Heart right ventricle (tissue), 16 donors: ENCODE results near the gene DAB2IP. TPM values are rescaled to one million over a fixed set of nuclear protein-coding genes. Genes with fewer than 3 reads are reported as not detected.

Experiments
- ATAC-seq, 8 donors: fragments of 200-7000 bp; cut with Tn5 transposase; one replicate each; pipeline ENCODE4 v1.9.1; 2020; ENCODE audit warnings: mild to moderate bottlenecking in 8 of 8, moderate library complexity in 8 of 8, moderate number of reproducible peaks in 1 of 8
- DNase-seq, 2 donors: peaks; one replicate each; pipeline ENCODE4 v3.0.0-alpha.2; 2020
- H3K27ac ChIP-seq, 10 donors: fragments of 200-600 bp; sonication (generic) in 2 of 10; one replicate each; pipeline versions ENCODE4 v1.5.0 to v1.8.0; 2020 to 2022; ENCODE audit warnings: mild to moderate bottlenecking in 3 of 10
- H3K27me3 ChIP-seq, 7 donors: fragments of 200-600 bp; one replicate each; pipeline ENCODE4 v1.8.0; 2021 to 2022; ENCODE audit warnings: mild to moderate bottlenecking in 2 of 7
- H3K36me3 ChIP-seq, 9 donors: fragments of 200-600 bp; sonication (generic) in 1 of 9; one replicate each; pipeline versions ENCODE4 v1.5.0 to v1.8.0; 2020 to 2022; ENCODE audit warnings: mild to moderate bottlenecking in 2 of 9
- H3K4me1 ChIP-seq, 9 donors: fragments of 200-600 bp; sonication (generic) in 1 of 9; one replicate each; pipeline versions ENCODE4 v1.5.0 to v1.8.0; 2020 to 2022; ENCODE audit warnings: mild to moderate bottlenecking in 4 of 9
- H3K4me3 ChIP-seq, 10 donors: fragments of 200-600 bp; sonication (generic) in 2 of 10; one replicate each; pipeline versions ENCODE4 v1.5.0 to v1.8.0; 2020 to 2022; ENCODE audit warnings: mild to moderate bottlenecking in 7 of 10, moderate library complexity in 2 of 10
- H3K9me3 ChIP-seq, 11 donors: fragments of 200-600 bp in 10 of 11; sonication (generic) in 2 of 11; one replicate each; pipeline versions ENCODE4 v1.5.0 to v1.8.0; 2013 to 2022; ENCODE audit warnings: mild to moderate bottlenecking in 2 of 11, control low read depth in 1 of 11, moderate library complexity in 1 of 11
- WGBS, 2 donors: extraction: QIAGEN DNeasy Blood & Tissue Kit; methylation state at CpG; one replicate each; pipeline ENCODE4 v1.1.7; 2013; ENCODE audit warnings: inconsistent platforms in 1 of 2; 5-methylcytosine and 5-hydroxymethylcytosine counted together
- intact Hi-C, 10 donors: fragments of 100-400 bp; cut with DNase I; formaldehyde crosslinking; loops; one replicate each; pipeline versions ENCODE4 v1.11.1 to v1.14.2; 2022
- polyA plus RNA-seq, 2 donors: library from polyadenylated mRNA; stranded (reverse); fragments of 200-250 nt; gene quantifications; one replicate each; pipeline ENCODE4 v1.2.3, GENCODE V29; 2013
- total RNA-seq, 10 donors: library from RNA; stranded (reverse); fragmentation: NEBNext Ultra II Directional in 3 of 10; extraction: Animal tissue kit (Norgen Biotek cat#: 25700) in 3 of 10; gene quantifications; one replicate each; pipeline versions ENCODE4 v1.2.1 to v1.2.4, GENCODE V29; 2021 to 2023
- TF ChIP-seq, protein P1 (sequence below), 9 donors: fragments of 200-600 bp; sonication (generic) in 2 of 9; IDR thresholded peaks; one replicate each; pipeline versions ENCODE4 v1.5.0 to v1.8.0; 2021 to 2022; ENCODE audit warnings: antibody characterized with exemption in 9 of 9, mild to moderate bottlenecking in 5 of 9, moderate library complexity in 1 of 9
- donor health status: Arrhythmogenic right ventricular cardiomyopathy.
- donor health status: ischemic (EF 13 %, LVEDD 7.1; RV severe dilation, severe dysfunction).
- donor health status: healthy with polysubstance abuse.
- donor health status: DM: no; HTN: yes; CAD: no.
- donor health status: DM: no; HTN: no; CAD: no.
- donor health status: ischemic (EF 25% LVEDD 6.9; RV normal size, moderate dysfunction).
- donor health status: ischemic (EF 25% LVEDD 5.7; RV mildly dilated, moderate dysfunction).
- donor health status: healthy.
- donor health status: DM: yes; HTN: yes; CAD: no.
- donor health status: Ischemic cardiomyopathy.
- donor health status: ischemic (EF 35%, LVEDD 5.7; RV mildly dilated, moderate dysfunction).
- donor health status: nonischemic (EF 11% LVEDD 7.7; RV severe dilation, severe dysfunction).
- donor health status: DM: yes; HTN: yes; CAD: no.
- donor health status: PGD.
- donor health status: ischemic (EF 29% LVEDD 5.4; RV normal size, mild dysfunction).
- donor health status: nonischemic (EF 23%, LVEDD 6.1; RV moderate dilation, normal function).

Gene DAB2IP
- total and polyA plus RNA-seq, 12 donors = 18.1 to 71.1 (median 52.8) TPM

DNA sequence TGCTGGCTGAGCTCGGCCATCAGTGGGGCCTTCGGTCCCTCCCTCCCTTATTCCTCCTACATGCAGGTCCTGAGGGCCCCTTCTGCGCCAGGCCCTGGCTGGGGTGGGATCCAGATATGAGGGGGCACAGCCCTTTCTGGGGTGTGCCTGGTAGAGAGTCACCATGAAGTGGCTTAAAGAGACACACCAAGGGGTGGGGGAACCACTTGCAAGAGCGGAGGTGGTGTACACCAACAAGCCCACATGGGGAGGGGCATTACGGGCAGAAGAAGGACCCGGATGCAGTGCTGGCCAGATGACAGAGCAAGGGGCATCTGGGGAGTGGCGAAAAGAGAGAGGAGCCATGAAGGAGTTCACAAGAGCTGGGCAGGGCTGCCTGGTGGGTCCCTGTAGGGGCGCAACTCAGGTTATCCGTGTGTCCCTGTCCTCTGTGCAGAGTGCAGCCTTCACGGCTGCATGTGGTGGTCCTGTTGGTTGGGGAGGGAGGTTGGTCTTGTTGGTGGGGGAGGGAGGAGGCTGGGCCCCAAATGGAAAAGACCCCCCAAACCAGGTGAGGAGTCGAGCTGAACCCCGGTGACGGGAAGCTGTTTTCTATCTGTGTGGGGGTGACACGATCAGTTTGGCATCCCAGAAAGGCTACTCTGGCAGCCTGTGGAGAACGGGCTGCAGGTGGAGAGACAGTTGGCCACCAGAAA, 158.1 kb downstream of the DAB2IP start:
- TF ChIP-seq, protein P1, sequence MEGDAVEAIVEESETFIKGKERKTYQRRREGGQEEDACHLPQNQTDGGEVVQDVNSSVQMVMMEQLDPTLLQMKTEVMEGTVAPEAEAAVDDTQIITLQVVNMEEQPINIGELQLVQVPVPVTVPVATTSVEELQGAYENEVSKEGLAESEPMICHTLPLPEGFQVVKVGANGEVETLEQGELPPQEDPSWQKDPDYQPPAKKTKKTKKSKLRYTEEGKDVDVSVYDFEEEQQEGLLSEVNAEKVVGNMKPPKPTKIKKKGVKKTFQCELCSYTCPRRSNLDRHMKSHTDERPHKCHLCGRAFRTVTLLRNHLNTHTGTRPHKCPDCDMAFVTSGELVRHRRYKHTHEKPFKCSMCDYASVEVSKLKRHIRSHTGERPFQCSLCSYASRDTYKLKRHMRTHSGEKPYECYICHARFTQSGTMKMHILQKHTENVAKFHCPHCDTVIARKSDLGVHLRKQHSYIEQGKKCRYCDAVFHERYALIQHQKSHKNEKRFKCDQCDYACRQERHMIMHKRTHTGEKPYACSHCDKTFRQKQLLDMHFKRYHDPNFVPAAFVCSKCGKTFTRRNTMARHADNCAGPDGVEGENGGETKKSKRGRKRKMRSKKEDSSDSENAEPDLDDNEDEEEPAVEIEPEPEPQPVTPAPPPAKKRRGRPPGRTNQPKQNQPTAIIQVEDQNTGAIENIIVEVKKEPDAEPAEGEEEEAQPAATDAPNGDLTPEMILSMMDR (IDR thresholded peaks at IDR 0.05) = no peak
- H3K9me3 ChIP-seq = peaks cover 0 to 9% (median 0%) of the 10 kb centered on the region in 11 donors
- no peak overlapping the region for H3K27ac ChIP-seq
- no peak for DNase-seq
- intact Hi-C loops = no loop called here
- H3K27me3 ChIP-seq = peaks cover 0 to 3% (median 0%) of the 10 kb centered on the region in 7 donors
- no peaks in the 10 kb centered on the region for H3K4me1 ChIP-seq
- H3K36me3 ChIP-seq = no peaks in the 10 kb centered on the region
- WGBS, 2 donors = 86 to 94% methylated on average over 15 of the region's 15 CpGs
- no peak for ATAC-seq
- H3K4me3 ChIP-seq = no peak overlapping the region

GRCh38 chr9:121810489-121810888, 159.1 kb downstream of the DAB2IP start:
- DNase-seq = no peak
- H3K36me3 ChIP-seq = no peaks in the 10 kb centered on the region
- 85 to 88% methylated on average over 3 of the region's 3 CpGs for WGBS, 2 donors
- peaks cover 0 to 3% (median 0%) of the 10 kb centered on the region in 7 donors for H3K27me3 ChIP-seq
- H3K4me3 ChIP-seq = no peak overlapping the region
- TF ChIP-seq, protein P1 (IDR thresholded peaks at IDR 0.05) = no peak
- ATAC-seq = no peak
- intact Hi-C loops = no loop called here
- no peak overlapping the region for H3K27ac ChIP-seq
- no peaks in the 10 kb centered on the region for H3K9me3 ChIP-seq
- no peaks in the 10 kb centered on the region for H3K4me1 ChIP-seq

DNA sequence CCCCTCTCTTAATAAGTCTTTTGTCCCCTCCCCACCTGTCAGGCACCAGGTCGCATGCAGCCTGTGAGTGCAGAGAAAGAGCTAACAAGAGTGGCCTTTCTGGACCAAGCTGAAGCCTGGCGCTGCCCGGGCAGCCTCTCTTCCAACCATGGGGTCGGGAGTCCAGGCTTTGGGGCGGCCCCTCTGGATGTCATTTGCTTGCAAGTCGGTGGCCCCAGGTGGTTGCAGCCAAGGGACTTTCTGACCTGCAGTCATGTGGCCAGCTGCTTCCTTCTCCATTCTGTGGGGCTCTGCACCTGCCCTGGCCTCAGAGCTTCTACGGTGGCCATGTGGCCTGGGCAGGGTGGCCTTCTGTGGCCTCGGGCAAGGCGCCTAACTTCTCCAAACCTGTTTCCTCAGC, 159.7 kb downstream of the DAB2IP start:
- ATAC-seq = no peak
- H3K9me3 ChIP-seq = no peaks in the 10 kb centered on the region
- H3K36me3 ChIP-seq = no peaks in the 10 kb centered on the region
- intact Hi-C loops = no loop called here
- peaks cover 0 to 3% (median 0%) of the 10 kb centered on the region in 7 donors for H3K27me3 ChIP-seq
- WGBS, 2 donors = 87 to 93% methylated on average over 9 of the region's 9 CpGs
- no peaks in the 10 kb centered on the region for H3K4me1 ChIP-seq
- H3K27ac ChIP-seq = no peak overlapping the region
- no peak for DNase-seq
- H3K4me3 ChIP-seq = no peak overlapping the region
- TF ChIP-seq, protein P1 (IDR thresholded peaks at IDR 0.05) = no peak

DNA sequence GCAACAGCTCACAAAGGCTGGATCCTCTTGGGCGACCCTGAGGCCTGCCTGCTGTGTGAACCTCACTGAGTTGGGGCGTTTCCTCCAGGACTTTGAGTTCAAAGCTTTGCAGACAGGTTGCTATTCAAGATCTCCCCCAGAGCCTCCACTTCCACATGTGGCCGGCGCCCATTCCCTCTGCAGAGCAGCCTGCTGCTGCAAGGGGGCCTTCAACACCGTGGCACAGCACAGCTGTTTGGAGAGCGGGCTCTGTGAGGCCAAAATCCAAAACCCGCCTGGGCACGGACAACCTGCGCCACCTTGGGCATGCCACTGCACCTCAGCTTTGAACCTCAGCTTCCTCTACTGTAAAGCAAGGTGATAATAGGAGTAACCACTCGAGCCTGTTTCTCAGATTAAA, 160.3 kb downstream of the DAB2IP start:
- no peak for ATAC-seq
- TF ChIP-seq, protein P1 (IDR thresholded peaks at IDR 0.05) = no peak
- Histone ChIP-seq H3K4me1 (no peaks in the 10 kb centered on the region), H3K27ac (no peak overlapping the region), H3K4me3 (no peak overlapping the region), H3K27me3 (peaks cover 0 to 3% (median 0%) of the 10 kb centered on the region in 7 donors), H3K36me3 (no peaks in the 10 kb centered on the region), H3K9me3 (no peaks in the 10 kb centered on the region)
- intact Hi-C loops = no loop called here
- whole genome bisulfite sequencing, 2 donors = 90 to 95% methylated on average over 10 of the region's 10 CpGs
- DNase-seq = no peak
